Islet precursor cell (in vitro differentiated cells): Measurements from ENCODE around the gene ADAR.

Source experiments
- DNase-seq: peaks from one replicate; pipeline ENCODE4 v3.0.0-alpha.2; 2018

Gene ADAR

DNA sequence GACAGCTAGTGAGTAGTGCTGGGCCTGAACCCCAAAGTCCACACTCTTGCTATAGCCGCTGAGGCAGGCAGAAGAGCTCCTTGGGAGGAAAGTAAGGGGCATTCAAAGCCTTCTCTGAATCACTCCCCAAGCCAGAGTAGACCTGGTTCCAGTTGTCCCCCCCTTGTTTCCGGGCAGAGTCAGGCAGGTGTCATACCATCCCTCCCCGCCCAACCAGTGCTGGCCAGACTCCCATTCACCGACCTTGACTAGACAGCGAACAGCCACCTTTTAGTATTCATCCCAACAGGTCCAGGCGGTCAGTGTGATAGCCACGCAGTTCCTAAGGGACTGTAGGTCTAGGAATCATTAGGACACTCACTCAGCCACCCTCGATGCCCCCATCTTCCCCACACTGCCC lies 28.6 kb downstream of the ADAR start:
- no peak for DNase-seq

DNA sequence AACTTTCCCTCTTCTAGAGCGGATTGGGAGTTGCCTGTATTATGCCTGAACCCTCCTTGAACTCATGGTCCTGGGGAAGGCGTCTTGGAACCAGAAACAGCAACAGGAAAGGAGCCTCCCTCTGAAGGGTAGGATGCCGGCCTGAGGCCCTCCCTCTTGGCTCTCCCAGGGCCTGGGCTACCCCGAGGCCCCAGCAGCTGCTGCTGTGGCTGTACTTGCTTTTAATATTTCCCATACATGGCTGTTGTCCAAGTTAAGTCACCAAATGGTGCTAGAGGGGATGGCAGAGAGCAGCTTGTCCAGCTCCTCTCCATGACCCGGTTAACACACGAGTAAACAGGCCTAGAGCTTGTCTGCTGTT lies 29.9 kb downstream of the ADAR start:
- no peak for DNase-seq

DNA sequence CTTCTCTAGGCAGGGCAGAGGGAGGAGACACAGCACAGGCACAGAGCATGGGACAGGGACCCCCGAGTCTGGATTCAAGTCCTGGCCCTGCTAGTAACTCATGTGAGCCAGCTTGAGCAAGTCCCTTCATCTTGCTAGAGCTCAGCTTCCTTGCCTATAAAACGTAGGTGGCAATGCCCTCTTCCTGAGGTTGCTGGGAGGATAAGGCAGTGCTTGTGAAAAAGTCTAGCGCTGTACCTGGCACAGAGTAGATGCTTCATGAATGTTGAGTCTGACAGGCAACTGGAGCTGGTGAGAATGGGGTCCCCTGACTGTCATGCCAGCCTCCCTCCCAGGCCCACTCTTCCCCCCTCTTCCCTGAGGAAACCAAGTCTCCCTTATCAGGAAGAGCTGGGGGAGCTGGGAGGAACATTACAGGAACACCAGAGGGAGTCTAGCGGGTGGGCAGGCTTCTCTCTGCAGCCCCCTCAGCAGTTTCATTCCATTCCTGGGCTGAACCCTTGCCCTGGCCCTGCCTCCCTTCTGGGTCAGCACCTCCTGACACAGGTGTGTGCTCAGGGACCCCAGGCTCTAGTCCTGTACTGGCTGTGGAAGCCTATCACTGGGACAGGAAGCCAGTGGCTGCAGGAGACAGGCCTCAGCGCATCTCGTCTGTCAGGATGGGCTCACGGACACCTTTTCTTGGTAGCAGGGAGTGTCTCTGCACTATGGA lies 30.5 kb downstream of the ADAR start:
- DNase-seq: no peak

DNA sequence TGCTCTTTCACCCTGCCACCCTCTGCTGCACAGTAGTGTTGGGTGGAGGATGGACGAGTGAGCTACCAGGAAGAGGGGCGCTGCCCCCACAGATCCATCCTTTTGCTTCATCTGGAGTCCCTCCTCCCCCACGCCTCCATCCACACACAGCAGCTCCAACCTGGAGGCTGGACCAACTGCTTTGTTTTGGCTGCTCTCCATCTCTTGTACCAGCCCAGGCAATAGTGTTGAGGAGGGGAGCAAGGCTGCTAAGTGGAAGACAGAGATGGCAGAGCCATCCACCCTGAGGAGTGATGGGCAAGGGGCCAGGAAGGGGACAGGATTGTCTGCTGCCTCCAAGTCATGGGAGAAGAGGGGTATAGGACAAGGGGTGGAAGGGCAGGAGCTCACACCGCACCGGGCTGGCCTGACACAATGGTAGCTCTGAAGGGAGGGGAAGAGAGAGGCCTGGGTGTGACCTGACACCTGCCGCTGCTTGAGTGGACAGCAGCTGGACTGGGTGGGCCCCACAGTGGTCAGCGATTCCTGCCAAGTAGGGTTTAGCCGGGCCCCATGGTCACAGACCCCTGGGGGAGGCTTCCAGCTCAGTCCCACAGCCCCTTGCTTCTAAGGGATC lies 31.9 kb downstream of the ADAR start:
- DNase-seq: no peak

DNA sequence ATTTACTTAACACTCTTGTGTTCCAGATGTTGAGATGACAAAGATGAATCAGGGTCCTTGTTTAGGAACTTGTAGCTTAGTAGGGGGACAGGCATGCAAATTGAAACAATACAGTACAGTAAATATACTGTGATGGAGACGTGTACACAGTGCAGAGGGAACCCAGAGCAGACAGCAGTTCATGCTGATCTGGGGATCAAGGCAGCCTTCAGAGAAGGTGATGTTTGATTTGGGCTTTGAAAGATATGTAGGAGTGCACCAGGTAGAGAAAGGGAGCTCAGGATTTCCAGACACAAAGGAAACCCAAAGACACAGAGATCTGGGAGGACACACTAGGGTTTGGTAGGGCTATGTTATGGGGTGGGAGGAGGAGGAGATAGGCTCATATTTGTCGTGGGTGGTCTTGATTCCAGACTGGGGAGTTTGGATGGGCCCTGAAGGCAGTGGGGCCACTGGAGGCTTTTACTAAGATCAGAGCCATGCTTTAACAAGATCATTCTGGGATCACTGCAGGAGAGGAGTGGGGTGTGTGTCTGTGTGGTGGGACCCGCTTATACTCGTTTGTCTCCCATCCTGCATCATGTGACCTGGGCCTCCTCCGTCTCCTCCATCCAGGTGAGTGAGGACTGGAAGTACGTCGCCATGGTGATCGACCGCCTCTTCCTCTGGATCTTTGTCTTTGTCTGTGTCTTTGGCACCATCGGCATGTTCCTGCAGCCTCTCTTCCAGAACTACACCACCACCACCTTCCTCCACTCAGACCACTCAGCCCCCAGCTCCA lies 32.6 kb downstream of the ADAR start:
- DNase-seq: no peak

DNA sequence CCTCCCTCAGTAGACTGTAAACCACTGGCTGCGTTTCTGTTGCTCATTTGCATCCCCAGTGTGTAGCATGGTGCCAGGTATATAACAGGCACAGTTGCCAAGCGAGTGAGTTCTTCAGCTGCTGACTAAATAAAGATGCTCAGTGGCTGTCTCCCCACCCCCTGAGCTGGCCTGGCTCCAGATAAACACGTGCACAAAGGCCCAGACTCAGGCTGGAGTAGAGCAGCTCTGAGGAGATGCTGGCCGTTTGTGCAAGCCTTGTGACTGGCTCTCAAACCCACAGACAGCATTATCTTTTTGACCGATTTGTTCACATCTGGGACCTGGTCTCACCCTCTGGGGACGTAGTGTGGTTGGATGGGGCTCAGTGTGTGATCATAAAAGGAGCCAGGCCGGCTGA lies 33.3 kb downstream of the ADAR start:
- DNase-seq: no peak

DNA sequence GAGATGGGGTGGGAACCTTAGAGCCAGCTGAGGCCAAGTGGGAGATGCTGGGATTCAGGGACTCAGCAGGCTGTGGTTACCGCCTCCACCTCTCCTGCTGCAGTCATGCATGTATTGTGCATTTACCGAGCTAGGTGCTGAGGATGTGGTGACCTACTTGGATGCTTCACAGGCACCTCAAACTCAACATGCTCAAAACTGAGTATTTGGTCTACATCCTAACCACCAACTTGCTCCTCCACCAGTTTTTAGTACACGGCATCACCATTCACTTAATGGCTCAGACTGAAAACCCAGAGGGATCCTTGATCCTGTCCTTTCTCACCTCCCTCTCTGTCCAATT lies 34.8 kb downstream of the ADAR start:
- DNase-seq: no peak

DNA sequence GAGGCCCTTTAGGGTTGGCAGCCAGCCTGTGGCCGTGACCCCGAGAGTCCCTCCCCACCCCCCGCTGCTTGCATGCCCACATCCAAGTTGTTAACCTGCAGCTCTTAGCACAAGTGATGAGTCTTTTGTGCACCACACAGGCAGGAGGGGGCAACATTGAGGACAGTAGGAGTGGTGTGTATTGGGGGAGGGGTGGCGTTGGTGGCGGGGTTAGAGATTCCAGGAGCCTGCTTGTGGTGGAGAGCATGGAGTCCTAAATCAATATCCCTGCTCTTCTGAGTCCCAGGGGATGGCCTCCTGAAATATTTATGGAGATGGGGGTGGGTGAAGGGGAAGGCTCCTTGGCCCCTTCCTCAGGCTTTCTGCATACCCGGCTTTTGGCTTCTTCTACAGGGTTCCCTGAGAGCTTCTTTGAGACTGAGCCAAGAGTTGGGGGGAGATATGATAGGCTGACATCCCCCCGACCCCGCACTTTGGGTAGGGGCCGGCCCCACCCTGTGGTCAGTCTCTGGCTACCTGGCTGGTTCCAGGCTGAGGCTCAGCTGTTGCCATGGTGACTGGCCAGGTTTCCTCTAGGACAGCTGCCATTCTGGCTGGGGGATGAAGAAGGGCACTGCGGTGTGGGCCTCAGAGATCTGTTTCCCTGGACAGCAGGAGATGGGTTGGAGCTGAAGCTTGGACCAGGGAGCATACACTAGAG lies 35.4 kb downstream of the ADAR start:
- DNase-seq: no peak

DNA sequence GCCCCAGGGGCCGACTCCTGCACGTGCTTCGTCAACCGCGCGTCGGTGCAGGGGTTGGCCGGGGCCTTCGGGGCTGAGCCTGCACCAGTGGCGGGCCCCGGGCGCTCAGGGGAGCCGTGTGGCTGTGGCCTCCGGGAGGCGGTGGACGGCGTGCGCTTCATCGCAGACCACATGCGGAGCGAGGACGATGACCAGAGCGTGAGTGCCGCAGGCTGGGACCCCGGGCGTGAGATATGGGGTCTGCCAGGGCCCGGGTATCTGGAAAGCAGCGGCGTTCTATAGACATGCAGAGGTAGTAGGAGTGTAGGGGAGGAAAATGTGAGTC lies 36.1 kb downstream of the ADAR start:
- DNase-seq: no peak

DNA sequence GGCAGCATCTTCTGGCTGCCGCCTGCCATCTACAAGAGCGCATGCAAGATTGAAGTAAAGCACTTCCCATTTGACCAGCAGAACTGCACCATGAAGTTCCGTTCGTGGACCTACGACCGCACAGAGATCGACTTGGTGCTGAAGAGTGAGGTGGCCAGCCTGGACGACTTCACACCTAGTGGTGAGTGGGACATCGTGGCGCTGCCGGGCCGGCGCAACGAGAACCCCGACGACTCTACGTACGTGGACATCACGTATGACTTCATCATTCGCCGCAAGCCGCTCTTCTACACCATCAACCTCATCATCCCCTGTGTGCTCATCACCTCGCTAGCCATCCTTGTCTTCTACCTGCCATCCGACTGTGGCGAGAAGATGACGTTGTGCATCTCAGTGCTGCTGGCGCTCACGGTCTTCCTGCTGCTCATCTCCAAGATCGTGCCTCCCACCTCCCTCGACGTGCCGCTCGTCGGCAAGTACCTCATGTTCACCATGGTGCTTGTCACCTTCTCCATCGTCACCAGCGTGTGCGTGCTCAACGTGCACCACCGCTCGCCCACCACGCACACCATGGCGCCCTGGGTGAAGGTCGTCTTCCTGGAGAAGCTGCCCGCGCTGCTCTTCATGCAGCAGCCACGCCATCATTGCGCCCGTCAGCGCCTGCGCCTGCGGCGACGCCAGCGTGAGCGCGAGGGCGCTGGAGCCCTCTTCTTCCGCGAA lies 36.6 kb downstream of the ADAR start:
- DNase-seq: no peak

DNA sequence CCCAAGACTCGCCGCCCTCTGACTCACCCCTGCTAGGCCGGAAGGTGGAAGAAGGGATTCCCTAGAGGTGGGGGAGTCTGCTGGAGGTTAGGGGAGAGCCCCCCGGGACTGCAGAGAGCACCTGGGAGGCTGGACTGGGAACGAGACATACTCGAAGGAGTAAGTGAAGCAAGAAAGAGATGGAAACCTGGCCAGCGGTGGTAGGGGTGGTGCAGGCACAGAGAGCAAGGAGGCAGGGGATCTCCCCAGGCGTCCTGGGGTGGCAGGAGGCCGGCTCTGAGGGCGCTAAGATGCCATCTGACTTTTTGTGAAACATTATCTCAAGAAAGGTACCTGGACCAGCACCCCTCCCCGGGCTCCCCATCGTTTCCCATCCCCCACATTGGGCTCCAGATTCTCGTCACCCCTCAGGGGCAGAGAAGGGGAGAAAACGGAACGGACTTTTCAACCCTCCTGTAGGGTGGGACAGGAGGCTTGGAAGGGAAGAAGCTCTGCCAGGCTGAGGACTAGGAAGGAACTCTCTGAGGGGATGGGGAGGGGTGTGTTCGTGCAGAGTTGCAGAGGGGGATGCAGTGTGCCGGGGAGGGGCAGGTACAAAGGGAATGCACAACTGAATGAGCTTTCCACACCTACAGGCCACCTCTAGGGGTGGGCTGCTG lies 39.7 kb downstream of the ADAR start:
- no peak for DNase-seq

DNA sequence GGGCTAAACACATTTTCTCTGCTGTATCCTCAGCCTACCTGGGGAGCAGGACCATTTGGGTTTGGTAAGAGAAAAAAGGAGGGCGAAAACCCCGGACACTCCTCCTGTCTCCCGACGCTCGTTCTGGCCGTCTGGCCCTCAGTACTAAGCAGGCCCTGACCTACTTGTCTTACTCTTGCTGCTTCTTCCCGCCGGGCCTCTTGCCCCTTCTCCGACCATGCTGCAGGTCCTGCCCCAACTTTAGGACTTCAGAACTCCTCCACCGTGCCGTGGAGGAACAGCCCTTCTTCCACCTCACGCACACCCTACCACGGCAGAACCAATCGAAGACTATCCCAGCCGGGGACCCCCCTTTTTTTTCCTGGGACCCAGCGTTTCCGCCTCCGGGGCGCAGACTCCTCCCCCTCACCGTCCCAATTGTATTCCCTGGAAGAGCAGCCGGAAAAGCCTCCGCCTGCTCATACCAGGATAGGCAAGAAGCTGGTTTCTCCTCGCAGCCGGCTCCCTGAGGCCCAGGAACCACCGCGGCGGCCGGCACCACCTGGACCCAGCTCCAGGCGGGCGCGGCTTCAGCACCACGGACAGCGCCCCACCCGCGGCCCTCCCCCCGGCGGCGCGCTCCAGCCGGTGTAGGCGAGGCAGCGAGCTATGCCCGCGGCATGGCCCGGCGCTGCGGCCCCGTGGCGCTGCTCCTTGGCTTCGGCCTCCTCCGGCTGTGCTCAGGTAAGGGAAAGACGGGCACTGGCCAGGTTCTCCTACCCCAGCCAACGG lies 40.4 kb downstream of the ADAR start, which contains the start of gene CHRNB2:
TSS of gene CHRNB2 (plus strand) at position 393 of the 771 bp plus-strand sequence. CDS start at position 660, 267 bp downstream.
- DNase-seq: peak; percentile 92

DNA sequence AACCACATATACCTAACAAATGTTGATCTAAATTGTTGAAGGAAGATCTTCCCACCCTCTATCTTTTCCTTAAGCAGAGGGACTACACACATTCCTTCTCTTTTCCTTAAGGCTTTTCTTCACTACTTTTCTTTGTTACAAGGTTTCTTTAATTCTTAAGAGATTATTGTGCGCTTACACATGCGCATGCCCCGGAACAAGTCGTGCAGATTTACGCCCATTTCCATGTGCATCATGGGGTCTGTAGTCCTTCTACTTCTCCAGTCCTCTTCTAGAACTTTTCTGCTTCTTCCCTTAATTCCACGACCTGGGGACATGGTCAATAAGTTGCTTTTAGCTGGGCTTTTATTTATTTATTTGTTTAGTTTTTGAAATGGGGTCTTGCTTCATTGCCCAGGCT lies 42.1 kb downstream of the ADAR start:
- DNase-seq: no peak

DNA sequence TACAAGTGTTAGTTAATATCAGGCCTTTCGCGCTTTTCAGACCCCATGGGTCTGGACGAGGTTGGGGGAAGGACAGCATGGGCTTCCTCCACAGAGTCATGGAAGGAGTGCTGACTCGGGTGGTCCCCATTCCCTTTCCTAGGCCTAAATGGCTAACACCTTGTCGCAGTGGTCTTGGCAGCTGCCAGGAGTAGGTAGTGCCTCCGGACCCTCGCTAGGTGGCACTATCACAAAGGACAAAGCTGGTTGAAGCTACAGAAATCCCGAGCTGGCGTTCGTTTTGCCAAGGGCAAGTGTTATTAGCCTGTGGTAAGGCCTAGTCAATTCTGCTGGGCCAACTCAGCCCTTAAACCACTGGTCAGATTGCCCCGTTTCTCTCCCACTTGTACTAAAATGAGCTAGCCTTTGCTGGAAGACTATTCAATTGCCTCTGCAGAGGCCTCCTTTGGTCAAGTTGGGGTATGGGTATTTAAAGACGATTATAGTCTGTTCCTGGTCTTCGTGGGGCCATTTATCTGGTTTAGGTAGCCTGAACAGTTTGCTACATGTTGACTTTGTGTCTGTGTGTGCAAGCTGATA lies 48.4 kb downstream of the ADAR start:
- peak; percentile 96 for DNase-seq

DNA sequence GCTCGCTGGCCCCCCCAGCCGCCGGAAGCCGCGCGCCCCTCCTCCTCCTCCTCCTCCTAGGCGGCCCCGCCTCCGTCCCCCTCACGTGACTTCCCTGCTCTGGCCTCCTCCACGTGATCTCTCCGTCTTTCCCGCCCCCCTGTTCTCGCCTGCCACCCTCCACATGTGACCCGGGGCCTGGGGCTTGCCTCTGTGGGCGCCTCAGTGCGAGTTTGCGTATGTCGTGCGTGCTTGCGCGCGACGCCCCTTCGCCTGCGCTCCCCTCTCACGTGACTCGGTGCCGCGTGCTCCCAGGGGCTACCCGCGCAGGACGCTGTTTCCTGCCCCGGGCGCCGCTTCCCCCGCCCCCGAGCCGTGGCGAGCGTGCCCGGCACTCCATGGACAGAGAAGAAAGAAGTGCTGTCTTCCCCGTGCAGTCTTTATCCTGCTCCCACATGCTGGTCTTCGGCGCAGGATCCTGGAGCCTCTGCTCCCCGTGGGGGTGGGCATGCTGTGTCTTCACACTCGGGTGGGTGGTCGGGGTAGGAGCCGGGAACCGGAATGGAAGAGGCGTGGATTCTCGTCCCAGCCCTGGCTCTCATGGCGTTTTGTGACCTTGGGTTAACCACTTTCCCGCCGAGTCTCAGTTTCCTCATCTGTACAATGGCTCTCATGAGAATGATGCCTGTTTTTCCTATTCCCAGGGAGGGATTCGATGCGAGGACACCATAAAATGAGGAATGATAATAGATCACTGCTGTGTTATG lies 49.1 kb downstream of the ADAR start:
- DNase-seq: peak; percentile 99

DNA sequence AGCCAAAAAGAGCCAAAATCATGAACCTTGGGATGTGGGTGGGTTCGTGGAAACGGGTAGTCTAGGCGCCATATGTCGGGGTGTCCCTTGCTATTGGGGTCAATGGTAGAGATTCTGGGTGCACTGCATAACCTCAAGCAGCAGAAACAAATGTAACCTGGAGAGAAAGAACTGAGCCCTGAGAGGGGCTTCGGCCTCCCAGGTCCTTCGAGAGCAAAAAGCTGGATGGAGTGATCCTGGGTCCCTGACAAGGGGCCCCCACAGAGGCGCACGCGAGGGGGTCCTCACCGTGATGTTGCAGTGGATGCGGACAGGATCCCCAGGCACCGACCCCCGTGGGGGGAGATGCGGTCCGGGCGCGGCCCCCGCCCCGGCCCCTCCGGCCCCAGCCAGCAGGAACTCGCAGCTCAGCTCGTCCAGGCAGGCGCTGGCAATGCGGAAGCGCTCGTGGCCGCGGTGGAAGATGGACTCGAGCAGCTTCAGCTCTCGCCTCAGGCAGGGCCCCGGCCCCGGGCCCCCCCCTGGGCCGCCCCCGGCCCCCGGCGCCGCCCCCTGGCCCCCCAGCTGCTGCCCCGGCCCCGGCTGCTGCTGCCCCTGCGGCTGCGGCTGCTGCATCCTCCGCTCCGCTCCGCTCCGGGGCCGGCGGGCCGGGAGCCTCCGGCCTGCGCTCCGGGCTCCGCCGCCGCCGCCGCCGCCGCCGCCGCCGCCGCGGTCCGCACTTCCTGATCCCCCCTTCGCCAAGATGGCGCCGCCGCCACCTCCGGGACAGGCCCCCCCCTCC lies 49.9 kb downstream of the ADAR start, which contains the start of gene UBE2Q1:
TSS of gene UBE2Q1 (minus strand) at position 724 of the 781 bp plus-strand sequence. CDS start at position 615, 109 bp downstream.
- DNase-seq: peak; percentile 75

DNA sequence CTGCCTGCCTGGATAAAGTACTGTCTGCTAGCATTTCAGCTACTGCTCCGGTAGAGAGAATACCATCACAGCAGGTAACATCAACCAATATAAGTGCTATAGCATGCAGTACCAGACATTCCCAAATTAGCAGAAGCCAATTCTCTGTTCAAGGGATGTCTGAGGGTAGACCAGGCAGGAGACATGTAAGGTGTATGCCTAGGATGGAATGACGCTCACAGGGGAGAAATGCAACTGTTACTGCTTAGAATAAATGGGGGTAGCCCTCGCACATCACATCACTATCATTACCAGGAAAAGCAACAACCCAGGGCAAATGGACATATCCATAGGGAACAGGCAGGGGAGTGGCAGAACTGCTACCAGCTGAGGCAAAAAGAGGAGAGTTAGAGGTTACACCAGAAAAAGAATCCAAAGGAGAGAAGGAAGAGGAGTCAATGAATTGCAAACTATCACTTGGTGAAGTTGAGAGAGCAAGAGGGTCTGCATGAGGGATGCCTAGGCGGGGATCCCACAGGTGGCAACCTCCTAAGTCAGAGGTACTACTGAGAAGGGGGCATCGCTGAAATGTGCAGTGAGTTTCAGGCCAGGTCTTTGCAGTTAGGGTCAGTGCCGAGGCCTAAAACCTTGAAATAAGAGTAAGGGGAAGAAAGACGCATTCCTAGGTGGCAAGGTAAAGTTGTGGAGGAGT lies 50.6 kb downstream of the ADAR start:
- DNase-seq: no peak

DNA sequence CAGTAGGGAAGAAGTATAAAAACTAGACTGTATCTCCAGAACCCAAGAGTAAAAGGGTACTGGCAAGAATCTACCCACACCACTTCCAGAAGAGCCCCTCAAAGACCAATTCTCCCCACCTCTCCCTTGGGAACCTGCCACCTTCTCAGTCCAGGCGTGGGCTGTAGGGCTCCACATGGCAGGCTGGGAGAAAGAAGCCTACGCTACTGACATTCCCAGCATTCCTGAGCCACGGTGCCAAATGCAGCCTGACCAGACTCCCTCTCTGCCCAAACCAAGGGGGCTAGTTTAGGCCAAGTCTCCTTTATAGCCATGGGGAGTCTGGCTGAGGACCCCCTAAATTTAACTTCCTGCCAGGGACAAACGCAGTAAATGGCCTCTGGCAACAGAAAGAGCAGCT lies 51.6 kb downstream of the ADAR start:
- DNase-seq: peak; percentile 83
